Neural cell (in vitro differentiated cells): ENCODE measurements around the gene FLRT2. TPM values are rescaled to one million over a fixed set of nuclear protein-coding genes. Genes with fewer than 3 reads are reported as not detected.

Source experiments
- H2AFZ ChIP-seq: fragments of 200-600, 300-800 bp; sonication (generic), shearing (Covaris generic); 2 replicates; pipeline ENCODE4 v1.6.0; 2014; ENCODE audit warnings: low read depth, mild to moderate bottlenecking, antibody characterized with exemption, low read length, moderate library complexity
- H3F3A ChIP-seq: fragments of 200-600 bp; shearing (Covaris generic); 2 replicates; pipeline ENCODE4 v1.6.1; 2016; ENCODE audit warnings: mild to moderate bottlenecking, moderate library complexity, mixed read lengths, antibody characterized with exemption, low read length; ENCODE audit not compliant: insufficient read depth, poor library complexity, severe bottlenecking
- H3K27ac ChIP-seq: fragments of 200-600, 300-800 bp; sonication (generic), shearing (Covaris generic); 2 replicates; pipeline ENCODE4 v1.5.1; 2014; ENCODE audit warnings: mild to moderate bottlenecking, low read length, moderate library complexity
- H3K27me3 ChIP-seq: fragments of 300-800, 200-600 bp; sonication (generic), shearing (Covaris generic); 2 replicates; pipeline ENCODE4 v1.6.0; 2014; ENCODE audit warnings: mild to moderate bottlenecking, low read depth, low read length, moderate library complexity; ENCODE audit not compliant: insufficient read depth
- H3K36me3 ChIP-seq: fragments of 300-800, 200-600 bp; sonication (generic), shearing (Covaris generic); 2 replicates; pipeline ENCODE4 v1.5.1; 2014; ENCODE audit warnings: mild to moderate bottlenecking, antibody characterized with exemption, low read length, moderate library complexity; ENCODE audit not compliant: insufficient read depth
- H3K4me2 ChIP-seq: fragments of 300-800, 200-600 bp; sonication (generic), shearing (Covaris generic); 2 replicates; pipeline ENCODE4 v1.6.0; 2014; ENCODE audit warnings: mild to moderate bottlenecking, low read length
- H3K4me3 ChIP-seq: fragments of 300-800, 200-600 bp; sonication (generic), shearing (Covaris generic); 2 replicates; pipeline ENCODE4 v1.5.1; 2014; ENCODE audit warnings: mild to moderate bottlenecking, low read length, moderate library complexity
- H3K79me2 ChIP-seq: fragments of 200-600 bp; shearing (Covaris generic); replicated peaks from 2 replicates; pipeline ENCODE4 v1.6.0; 2014; ENCODE audit warnings: mild to moderate bottlenecking, low read length, moderate library complexity; ENCODE audit not compliant: insufficient read depth
- H3K9ac ChIP-seq: fragments of 300-800, 200-600 bp; sonication (generic), shearing (Covaris generic); 2 replicates; pipeline ENCODE4 v1.6.1; 2016; ENCODE audit warnings: mild to moderate bottlenecking, low read length, mixed read lengths
- H3K9me2 ChIP-seq: fragments of 200-600 bp; shearing (Covaris generic); 2 replicates; pipeline ENCODE4 v1.6.1; 2016; ENCODE audit warnings: mild to moderate bottlenecking, low read length, mixed read lengths; ENCODE audit not compliant: insufficient read depth
- H3K9me3 ChIP-seq: fragments of 200-600, 300-800 bp; sonication (generic), shearing (Covaris generic); 2 replicates; pipeline ENCODE4 v1.6.1; 2016; ENCODE audit warnings: mild to moderate bottlenecking, mixed run types, low read length, moderate library complexity, mixed read lengths
- H4K20me1 ChIP-seq: fragments of 200-600 bp; shearing (Covaris generic); 2 replicates; pipeline ENCODE4 v1.6.1; 2016; ENCODE audit warnings: mild to moderate bottlenecking, mixed run types; ENCODE audit not compliant: insufficient read depth
- CTCF ChIP-seq: fragments of 450-650 bp; IDR thresholded peaks from 2 replicates; pipeline ENCODE4 v1.5.1; 2014; ENCODE audit warnings: antibody characterized with exemption, mild to moderate bottlenecking, moderate library complexity; ENCODE audit not compliant: poor library complexity, severe bottlenecking
- EP300 ChIP-seq: fragments of 450-650 bp; conservative IDR thresholded peaks from 2 replicates; pipeline ENCODE4 v1.6.1; 2014; ENCODE audit warnings: antibody characterized with exemption, mild to moderate bottlenecking, moderate library complexity; ENCODE audit not compliant: poor library complexity, severe bottlenecking
- EZH2 ChIP-seq: fragments of 200-600, 300-800 bp; shearing (Covaris generic), sonication (generic); IDR thresholded peaks from 2 replicates; pipeline ENCODE4 v1.6.1; 2014; ENCODE audit warnings: antibody characterized with exemption, low read length, borderline replicate concordance, mild to moderate bottlenecking; ENCODE audit not compliant: insufficient read depth, poor library complexity, severe bottlenecking
- MXI1 ChIP-seq: fragments of 450-650 bp; conservative IDR thresholded peaks from 2 replicates; pipeline ENCODE4 v1.6.1; 2014; ENCODE audit warnings: antibody characterized with exemption, mild to moderate bottlenecking; ENCODE audit not compliant: poor library complexity, severe bottlenecking
- POLR2AphosphoS5 ChIP-seq: IDR thresholded peaks from 2 replicates; pipeline ENCODE4 v1.6.1; 2012
- RAD21 ChIP-seq: fragments of 450-650 bp; conservative IDR thresholded peaks from 2 replicates; pipeline ENCODE4 v1.6.1; 2014; ENCODE audit warnings: antibody characterized with exemption, mild to moderate bottlenecking, moderate library complexity
- REST ChIP-seq: IDR thresholded peaks from 2 replicates; pipeline ENCODE4 v1.6.1; 2012; ENCODE audit warnings: borderline replicate concordance
- SMC3 ChIP-seq: fragments of 450-650 bp; conservative IDR thresholded peaks from 2 replicates; pipeline ENCODE4 v1.6.1; 2014; ENCODE audit warnings: antibody characterized with exemption, mild to moderate bottlenecking, moderate library complexity; ENCODE audit not compliant: poor library complexity
- TAF1 ChIP-seq: IDR thresholded peaks from 2 replicates; pipeline ENCODE4 v1.6.1; 2012; ENCODE audit warnings: low read depth
- polyA plus RNA-seq: library from polyadenylated mRNA; depleted of rRNA; stranded (reverse); fragments of >200 nt; gene quantifications from 2 replicates; pipeline ENCODE4 v1.2.3, GENCODE V29; 2014

FLRT2 gene
- polyA plus RNA-seq, 1 donor from 2014 or later: 5.1 TPM

- Histone ChIP-seq H3K4me2 (no peak overlapping the region), H3K36me3 (peaks cover 4% of the 10 kb centered on the region), H3K4me3 (no peak overlapping the region), H3K9me3 (no peaks in the 10 kb centered on the region), H3K9me2 (no peaks in the 10 kb centered on the region), H3K9ac (no peak overlapping the region), H3F3A (no peaks in the 10 kb centered on the region), H2AFZ (no peak overlapping the region), H3K27me3 (no peaks in the 10 kb centered on the region), H3K27ac (no peak overlapping the region), H3K79me2 (no peaks in the 10 kb centered on the region), H4K20me1 (no peaks in the 10 kb centered on the region)
- TF ChIP-seq EP300 (no peak), RAD21 (no peak), TAF1 (no peak), MXI1 (no peak), SMC3 (no peak)
Measured at GRCh38 chr14:85622106-85622505, 92.2 kb downstream of the FLRT2 start.

GRCh38 chr14:85622986-85623685 lies 93.2 kb downstream of the FLRT2 start:
- no peak overlapping the region for H3K4me2 ChIP-seq
- no peaks in the 10 kb centered on the region for H3K79me2 ChIP-seq
- H3K9ac ChIP-seq: no peak overlapping the region
- no peak overlapping the region for H2AFZ ChIP-seq
- H3K27me3 ChIP-seq: no peaks in the 10 kb centered on the region
- H3K9me2 ChIP-seq: no peaks in the 10 kb centered on the region
- no peak overlapping the region for H3K4me3 ChIP-seq
- no peak overlapping the region for H3K27ac ChIP-seq
- H3K9me3 ChIP-seq: no peaks in the 10 kb centered on the region
- H3K36me3 ChIP-seq: peaks cover 4% of the 10 kb centered on the region
- no peak for TF ChIP-seq TAF1
- no peak for TF ChIP-seq SMC3
- TF ChIP-seq POLR2AphosphoS5: no peak
- TF ChIP-seq CTCF: no peak
- no peak for TF ChIP-seq MXI1
- no peak for TF ChIP-seq EZH2
- TF ChIP-seq RAD21: no peak
- no peak for TF ChIP-seq REST
- TF ChIP-seq EP300: no peak
- H4K20me1 ChIP-seq: no peaks in the 10 kb centered on the region
- H3F3A ChIP-seq: no peaks in the 10 kb centered on the region
